Measurements from ENCODE around the gene PXN.
"Not testable (repeated sequence)": the region's sequence is repeated elsewhere in the genome, so short reads cannot be mapped to it uniquely, and the experiment has no call there.

Gene PXN

GRCh38 chr12:120216742-120217605, 48.6 kb downstream of the PXN start:
- DNase-seq: peak; percentile 58
- Histone ChIP-seq H3K4me1 (no peaks in the 10 kb centered on the region; the same call in 1 of the 2 replicates), H3K9me3 (no peaks in the 10 kb centered on the region), H3K36me3 (peaks cover 20% of the 10 kb centered on the region), H3K4me3 (ENCODE audit: low read depth, low read length) (peak overlapping the region; percentile 42), H3K27me3 (no peaks in the 10 kb centered on the region)
- TF ChIP-seq CTCF (IDR thresholded peaks at IDR 0.05; ENCODE audit: low read depth, low read length): no peak

- Histone ChIP-seq H3K36me3 (peaks cover 18% of the 10 kb centered on the region), H3K27me3 (no peaks in the 10 kb centered on the region), H3K9me3 (no peaks in the 10 kb centered on the region), H3K4me3 (ENCODE audit: low read depth, low read length) (no peak overlapping the region), H3K4me1 (no peaks in the 10 kb centered on the region; the same call in 1 of the 2 replicates)
- no peak for DNase-seq
- TF ChIP-seq CTCF (IDR thresholded peaks at IDR 0.05; ENCODE audit: low read depth, low read length): no peak
Measured at GRCh38 chr12:120215766-120216735, 49.5 kb downstream of the PXN start.

GRCh38 chr12:120215357-120215735, 50.2 kb downstream of the PXN start:
- no peak for DNase-seq
- H3K27me3 ChIP-seq: no peaks in the 10 kb centered on the region
- no peak for TF ChIP-seq CTCF (IDR thresholded peaks at IDR 0.05; ENCODE audit: low read depth, low read length)
- no peaks in the 10 kb centered on the region; the same call in 1 of the 2 replicates for H3K4me1 ChIP-seq
- H3K9me3 ChIP-seq: no peaks in the 10 kb centered on the region
- H3K36me3 ChIP-seq: peaks cover 19% of the 10 kb centered on the region
- H3K4me3 ChIP-seq (ENCODE audit: low read depth, low read length): no peak overlapping the region

GRCh38 chr12:120214626-120215356, 50.7 kb downstream of the PXN start:
- DNase-seq: no peak
- peaks cover 24% of the 10 kb centered on the region for H3K36me3 ChIP-seq
- no peak overlapping the region for H3K4me3 ChIP-seq (ENCODE audit: low read depth, low read length)
- no peak for TF ChIP-seq CTCF (IDR thresholded peaks at IDR 0.05; ENCODE audit: low read depth, low read length)
- no peaks in the 10 kb centered on the region for H3K27me3 ChIP-seq
- no peaks in the 10 kb centered on the region; the same call in 1 of the 2 replicates for H3K4me1 ChIP-seq
- H3K9me3 ChIP-seq: no peaks in the 10 kb centered on the region

GRCh38 chr12:120213758-120214157, 51.8 kb downstream of the PXN start:
- Histone ChIP-seq H3K9me3 (no peaks in the 10 kb centered on the region), H3K4me1 (no peaks in the 10 kb centered on the region; the same call in 1 of the 2 replicates), H3K4me3 (ENCODE audit: low read depth, low read length) (no peak overlapping the region), H3K27me3 (no peaks in the 10 kb centered on the region), H3K36me3 (peaks cover 18% of the 10 kb centered on the region)
- no peak for DNase-seq
- no peak for TF ChIP-seq CTCF (IDR thresholded peaks at IDR 0.05; ENCODE audit: low read depth, low read length)

- H3K4me3 ChIP-seq (ENCODE audit: low read depth, low read length); H3K27me3 ChIP-seq; H3K4me1 ChIP-seq; DNase-seq; H3K9me3 ChIP-seq: not testable (repeated sequence)
- peaks cover 16% of the 10 kb centered on the region for H3K36me3 ChIP-seq
Measured at GRCh38 chr12:120213182-120213581, 52.3 kb downstream of the PXN start.

Data from BE2C (cell line).